ENCODE results near the gene TGFBR2.
"Not testable (repeated sequence)": the region's sequence is repeated elsewhere in the genome, so short reads cannot be mapped to it uniquely, and the experiment has no call there.

TGFBR2 gene

DNA sequence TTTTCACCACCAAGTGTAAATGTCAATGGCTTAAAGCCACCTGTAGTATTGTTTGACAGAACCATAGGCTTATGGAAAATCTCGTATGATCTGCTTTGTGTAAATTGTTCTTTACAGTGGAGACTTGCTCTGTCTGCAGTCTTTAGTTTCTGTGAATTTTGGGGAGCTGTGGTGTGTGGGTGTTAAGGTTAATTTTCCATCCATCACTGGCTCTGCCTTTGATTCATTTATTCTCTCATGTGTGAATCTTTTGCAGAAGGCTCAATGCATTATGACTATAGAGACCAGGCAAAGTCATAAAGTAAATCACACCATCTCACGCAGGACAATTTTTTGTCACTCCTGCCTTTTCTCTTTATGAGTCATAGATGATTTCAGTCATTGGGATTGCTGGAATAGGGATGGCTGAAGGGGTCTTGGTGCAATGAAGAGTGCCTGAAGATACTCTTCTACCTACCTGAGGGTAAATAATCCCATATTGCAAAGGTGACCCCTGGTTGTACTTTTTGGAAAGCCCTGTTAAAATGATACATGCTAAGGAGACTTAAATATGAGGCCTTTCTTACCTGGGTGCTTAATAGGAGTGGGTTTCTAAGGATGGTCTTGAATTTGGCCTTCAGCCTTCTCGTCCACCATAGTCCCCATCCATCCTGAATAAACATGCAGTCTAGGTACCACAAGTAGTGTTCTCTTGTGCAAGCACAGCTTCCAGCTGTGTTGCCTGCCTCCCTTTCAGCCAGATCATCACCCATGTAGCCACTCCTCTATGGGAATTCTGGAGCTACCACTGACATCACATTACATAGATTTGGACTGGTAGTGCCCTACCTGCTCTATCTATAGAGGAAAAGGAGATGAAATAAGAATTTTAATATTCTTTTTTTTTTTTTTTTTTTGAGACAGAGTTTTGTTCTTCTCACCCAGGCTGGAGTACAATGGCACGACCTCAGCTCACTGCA is 14.3 kb downstream of the TGFBR2 start:
- FAIRE-seq, result no peak

DNA sequence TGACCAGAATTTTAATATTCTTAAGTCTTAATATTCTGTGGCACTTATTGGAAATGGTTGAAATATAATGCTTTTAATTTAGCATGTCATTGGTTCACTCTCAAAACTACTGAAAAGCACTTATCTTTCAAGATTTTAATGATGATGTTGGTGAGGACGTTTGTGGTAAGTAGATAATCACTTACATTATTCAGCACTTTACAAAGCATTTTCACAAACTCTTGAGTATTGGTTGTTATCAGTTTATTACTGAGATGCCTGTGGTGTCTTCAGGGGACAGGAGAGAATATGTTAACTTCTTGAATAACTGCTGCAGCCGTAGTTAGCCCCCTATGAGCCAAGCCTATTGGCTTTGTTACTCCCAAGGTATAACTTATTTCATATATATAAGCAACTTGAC is 15.2 kb downstream of the TGFBR2 start:
- FAIRE-seq, result no peak

DNA sequence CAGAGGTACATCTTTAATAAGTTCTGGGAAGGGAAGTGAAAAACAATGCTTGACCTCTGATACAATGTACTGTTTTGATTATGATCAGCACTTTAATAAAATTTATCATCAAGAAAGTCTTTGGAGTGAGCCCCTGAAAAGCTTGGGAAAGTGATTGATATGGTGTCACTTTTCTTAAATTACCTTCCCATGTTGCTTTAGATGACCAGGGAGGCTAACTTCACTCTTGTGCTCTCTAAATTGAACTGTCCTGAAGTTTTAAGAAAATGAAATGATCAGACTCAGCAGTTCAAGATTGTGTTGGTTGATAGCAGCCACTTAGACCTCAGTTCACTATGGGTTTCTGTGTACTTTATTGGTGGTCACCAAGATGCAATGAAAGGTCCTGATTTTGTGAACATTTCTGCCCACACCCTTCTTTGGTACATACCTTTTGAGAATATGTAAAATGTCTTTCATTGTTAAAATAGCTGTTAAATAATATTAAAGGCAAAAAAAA is 15.7 kb downstream of the TGFBR2 start:
- no peak for FAIRE-seq

DNA sequence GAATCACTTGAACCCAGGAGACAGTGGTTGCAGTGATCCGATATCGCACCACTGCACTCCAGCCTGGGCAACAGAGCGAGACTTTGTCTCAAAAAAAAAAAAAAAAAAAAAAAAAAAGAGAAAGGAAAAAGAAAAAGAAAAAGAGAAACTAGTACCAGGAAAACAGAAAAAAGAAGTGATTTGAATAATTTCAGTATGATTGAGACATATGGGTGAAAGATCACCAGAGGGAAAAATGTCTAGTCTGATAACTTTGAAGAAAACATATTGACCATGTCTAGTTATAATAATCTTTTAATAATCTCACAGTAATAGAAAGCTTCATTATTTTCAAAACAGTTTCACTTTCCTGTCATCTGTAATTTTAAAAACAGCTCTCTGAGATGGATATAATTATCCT is 16.4 kb downstream of the TGFBR2 start:
- FAIRE-seq, result no peak

DNA sequence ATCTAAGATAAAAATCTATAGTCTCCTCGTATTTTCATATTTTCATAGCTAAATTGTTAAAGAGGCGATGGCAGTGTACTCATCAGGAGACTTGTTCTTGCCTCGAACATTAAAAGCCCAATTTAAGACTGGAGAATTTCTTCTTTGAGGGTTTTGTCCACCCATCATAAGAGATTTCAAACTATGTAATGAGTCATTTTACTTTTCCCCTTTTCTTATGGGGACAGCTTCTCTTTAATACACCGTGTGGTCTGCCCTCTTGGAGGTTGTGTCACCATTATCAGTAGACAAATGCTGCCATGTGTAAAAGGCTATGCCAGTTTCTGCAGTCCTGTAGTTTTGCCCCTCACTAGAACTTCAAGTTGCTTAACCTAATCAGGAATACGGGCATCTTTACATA is 16.9 kb downstream of the TGFBR2 start:
- no peak for FAIRE-seq

DNA sequence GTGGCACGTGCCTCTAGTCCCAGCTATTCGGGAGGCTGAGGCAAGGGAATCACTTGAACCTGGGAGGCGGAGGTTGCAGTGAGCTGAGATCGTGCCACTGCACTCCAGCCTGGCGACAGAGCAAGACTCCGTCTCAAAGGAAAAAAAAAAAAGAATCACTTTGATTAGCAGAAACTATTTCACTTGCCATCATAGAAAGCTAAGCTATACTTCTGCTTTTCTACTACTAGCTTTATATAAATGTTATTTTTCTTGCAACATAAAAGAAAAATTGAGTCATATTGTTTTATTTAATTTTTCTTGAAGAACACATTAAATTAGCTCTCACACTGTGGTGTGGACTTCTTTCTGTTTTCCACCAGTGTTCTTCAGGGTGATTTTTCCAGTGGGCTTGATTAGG is 18.1 kb downstream of the TGFBR2 start:
- not testable (repeated sequence) for FAIRE-seq

DNA sequence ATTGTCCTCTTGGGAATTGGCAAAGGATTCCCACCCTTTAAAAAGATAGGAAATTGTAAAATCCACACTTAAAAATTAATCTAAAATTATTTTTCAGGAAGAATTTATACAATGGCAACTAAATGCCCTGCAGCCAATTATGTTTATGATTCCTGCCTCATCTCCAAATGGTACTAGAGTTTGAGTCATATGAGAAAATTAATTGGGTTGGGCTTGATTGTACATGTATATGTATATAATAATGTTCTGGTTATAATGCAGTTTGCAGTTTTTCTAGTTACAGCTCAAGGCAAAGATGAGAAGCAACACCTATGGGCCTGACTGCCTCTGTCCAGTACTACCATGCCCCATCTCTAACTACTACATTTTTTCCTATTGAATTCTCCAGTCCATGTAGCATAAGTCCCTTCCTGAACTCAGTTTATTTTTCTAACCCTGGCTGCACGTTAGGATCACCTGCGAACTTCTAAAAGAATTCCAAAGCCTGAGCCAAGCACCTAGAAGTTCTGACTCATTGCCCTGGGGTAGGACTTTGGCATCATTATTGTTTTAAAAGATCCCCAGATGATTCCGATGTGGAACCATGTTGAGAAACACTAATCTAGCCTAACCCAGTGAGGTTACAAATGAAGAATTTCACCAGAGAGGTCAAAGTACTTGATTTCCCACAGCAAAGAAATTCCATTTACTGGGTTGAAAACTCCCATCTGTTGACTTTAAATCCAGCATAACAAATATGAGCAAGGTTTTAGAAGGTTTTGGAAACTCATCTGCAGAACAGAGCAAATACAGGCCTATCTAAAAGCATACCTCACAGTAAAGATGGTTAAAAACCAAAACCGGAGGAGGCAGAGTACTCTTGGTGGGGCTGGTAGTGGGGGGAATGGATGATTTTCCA is 19.4 kb downstream of the TGFBR2 start:
- no peak for FAIRE-seq

DNA sequence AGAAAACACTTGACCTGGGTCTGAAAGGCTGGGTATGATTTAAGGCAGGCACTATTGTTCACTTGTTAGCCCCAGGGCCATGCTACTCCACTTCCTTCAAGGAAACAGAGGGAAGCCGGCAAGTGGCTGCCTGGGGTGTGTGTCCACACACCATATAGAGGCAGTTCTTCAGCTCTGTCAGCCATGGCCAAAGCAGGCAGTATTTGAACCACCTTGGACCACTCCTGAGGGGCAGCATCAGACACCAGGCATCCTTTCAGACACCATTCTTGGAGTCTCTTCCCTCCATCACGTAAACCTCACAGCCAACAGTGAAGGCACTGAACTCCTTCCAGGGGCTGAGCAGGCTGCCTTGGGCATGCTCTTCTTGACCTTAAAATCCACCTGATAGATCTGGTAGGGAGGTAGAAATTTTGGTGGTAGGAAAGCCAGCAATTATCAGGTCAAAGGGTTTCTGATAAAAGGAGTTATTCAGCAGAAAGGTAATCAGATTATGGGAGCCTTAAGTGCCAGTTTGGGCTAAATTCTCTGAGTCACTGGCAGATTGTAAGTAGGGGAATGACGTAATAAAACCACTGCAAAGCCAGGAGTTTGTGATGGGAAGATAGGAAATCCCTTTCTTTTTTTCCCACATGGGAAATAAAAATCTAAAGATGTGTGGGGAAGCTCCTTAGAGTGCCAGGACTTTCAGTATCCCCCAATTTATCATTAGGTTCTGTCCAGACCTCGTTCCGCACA is 20.2 kb downstream of the TGFBR2 start:
- no peak for FAIRE-seq

DNA sequence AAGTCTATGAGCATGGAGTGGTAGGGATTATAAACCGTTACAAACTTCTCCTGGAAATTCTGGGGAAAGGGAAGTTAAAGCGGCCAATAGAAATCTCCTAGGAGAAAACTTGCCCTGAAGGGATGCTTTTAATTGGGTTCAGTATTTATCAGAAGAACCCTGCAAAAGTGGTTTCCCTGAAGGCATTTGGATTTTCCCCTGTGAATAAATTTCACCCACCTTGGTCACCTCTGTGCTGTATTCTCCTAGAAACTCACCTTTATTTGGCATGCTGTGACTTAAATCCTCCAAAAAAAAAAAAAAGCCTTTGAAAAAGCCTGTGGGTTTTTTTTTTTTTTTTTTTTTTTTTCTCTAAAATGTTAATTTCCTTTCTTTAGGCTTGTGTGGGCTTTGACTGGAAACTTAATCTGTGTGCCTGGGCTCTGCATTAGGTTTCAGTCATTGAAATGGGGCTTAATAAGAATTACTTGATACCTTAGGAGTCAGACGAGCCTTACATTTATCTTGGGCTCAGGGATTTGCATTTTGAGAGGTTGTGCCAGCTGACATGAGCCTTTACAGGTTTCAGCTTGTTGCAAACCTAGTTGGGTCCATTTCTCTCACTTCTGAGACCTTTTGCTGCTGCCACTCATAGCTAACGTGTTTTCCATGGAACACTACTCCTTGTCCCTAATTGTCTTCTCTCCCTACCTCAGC is 22.0 kb downstream of the TGFBR2 start:
- FAIRE-seq, result no peak

DNA sequence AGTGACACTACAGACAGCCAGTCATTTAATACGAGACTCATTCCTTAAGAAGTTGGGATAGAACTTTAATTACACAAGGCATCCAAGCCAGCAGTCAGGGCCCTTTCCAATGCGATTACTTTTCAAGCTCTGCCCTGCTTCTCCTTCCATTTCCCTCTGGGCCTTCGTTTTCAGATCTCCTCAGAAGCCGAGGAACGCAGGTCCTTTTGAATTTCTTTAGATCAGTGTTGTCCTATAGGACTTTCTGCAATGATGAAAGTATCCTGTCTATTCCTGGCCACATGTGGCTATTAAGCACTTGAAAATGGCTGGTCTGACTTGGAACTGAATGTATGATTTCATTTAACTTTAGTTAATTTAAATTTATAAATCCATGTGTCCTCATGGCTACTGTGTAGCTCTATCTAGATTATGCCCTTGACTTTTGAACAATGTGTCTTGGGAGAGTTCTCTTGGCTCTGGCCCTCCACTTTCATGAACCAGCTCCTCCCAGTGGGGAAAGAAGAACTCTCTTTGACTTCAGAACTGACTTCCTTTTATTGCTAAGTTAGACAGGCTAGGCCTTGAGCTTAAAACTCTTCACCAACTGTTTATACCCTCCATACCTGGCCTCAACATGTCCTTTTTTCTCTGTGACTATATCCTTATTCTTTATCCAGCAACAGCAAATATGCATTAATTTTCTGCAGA is 22.6 kb downstream of the TGFBR2 start:
- FAIRE-seq, result no peak

DNA sequence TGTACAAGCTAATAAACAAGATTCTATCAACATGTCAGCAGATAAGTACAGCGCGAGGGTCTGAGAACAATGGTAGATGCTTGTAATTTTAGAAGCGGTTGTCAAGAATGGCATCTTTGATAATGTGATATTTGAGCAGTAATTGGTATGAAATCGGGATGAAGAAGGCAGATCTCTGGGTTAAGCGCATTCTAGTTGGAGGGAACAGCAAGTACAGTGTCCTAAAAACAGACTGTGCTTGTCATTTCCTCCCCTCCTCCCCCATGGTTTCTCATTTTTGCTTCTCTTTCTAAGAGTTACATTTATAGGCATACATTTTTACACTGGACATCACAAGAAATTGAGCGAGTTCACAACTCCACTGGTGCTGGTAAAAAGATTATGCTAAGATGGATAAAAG is 23.3 kb downstream of the TGFBR2 start:
- FAIRE-seq, result no peak

DNA sequence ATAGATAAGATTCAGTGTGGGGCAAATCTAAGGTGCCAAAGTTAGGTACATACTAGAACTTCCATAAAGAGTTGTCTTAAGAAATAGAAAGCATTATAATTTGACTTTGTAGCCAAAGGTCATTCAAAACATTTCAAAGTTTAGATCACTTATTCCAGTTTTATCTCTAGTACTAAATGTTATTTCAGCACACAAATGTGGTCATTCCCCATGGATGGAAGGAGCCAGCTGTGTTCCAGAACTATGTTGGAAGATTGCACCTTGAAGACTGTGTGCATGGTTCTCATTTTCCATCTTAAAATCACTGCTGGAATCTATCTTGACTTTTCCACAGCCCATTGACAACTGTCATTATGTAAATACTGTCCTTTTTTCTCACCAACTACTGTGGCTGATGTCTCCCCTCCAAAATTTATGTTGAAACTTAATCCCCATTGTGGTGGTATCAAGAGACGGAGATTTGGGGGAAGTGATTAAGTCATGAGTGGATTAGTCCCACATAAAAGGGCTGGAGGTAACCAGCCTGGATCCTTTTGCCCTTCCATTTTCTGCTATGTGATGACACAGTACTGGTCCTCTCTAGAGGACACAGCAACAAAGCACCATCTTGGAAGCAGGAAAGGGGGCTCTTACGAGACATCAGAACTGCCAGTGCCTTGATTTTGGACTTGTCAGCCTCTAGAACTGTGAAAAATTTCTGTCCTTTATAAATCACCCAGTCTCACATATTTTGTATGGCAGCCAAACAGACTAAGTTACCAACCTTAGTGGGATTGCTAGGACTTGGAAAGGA is 24.0 kb downstream of the TGFBR2 start:
- FAIRE-seq, result no peak

DNA sequence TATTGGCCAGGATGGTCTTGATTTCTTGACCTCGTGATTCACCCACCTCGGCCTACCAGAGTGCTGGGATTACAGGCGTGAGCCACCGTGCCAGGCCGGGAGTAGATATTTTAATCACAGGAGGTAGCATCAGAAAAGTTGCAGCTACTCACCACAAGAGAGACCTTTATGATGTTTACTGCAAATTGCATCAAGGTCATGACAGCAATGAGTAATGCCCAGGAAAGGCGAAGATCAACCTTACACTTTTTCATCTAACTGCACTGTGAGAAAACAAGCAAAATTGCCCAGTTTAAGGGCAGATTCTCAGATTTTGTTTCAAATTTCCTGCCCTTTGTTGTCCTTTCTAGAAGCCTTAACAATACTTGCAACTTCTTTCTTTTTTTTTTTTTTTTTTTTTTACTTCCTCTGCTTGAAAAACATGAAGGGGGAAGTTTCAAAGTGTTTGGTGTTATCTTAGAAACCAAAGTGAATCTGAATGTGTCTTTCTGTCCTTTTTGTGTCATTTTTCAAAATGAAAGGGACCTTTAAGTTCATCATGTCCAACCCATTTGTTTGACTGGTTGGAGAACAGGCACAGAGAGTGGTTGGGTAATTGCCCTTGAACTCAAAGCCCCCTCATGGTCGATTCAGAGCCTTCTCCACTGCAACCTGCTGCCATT is 25.0 kb downstream of the TGFBR2 start:
- FAIRE-seq, result no peak

DNA sequence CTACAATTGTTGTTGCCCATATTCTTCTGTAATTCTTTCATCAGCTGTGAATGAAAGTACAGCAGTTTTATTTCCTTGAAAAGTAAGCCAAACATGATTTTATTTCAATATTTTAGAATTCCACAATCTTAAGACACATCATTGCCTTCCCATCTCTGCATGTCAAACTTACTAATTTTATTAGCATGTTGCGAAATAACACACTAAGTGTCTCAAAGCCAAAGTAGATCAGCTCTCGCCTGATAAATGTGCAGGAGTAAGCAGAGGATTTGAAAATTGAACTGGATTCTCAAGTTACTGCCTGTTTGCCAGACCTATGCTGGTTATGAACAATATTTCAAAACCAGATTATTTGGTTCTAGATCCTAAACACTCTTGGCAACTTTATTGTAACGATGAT is 25.7 kb downstream of the TGFBR2 start:
- no peak for FAIRE-seq

DNA sequence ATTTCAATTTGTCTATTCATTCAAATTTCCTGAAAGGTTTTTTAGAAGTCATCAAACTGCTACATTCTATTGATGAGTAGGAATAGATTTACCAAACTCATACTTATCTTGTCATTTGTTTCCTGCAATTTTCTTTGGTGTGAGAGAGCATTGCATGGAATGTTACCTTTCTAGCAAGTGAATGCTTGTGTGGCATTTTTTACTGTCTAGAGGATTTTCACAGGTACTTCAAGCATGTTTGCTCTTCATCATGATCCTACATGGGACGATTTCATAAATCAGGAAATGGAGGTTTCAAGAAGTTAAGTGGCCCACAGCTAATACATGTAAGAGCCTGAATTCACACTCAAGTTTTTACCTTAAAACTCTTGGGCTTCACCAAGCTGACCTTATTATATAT is 26.1 kb downstream of the TGFBR2 start:
- FAIRE-seq, result no peak

DNA sequence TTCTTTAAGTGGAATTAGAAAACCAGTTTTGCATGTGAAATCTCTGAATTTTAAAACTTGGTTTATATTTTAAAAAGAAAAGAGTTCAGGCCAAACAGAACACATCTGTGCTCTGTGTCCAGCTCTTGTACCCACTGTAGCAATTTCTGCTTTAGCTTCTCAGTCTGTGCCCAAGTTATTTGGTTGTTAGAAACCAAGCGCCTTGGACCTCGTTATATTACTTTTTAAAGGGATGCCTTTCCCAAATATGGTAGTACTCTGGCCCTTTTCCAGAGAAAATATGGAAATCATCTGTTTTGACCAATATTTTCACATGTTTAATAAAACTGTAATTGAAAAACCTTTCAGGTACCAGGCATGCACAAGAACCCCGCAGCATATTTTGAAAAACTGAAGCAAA is 27.3 kb downstream of the TGFBR2 start:
- FAIRE-seq, result no peak

DNA sequence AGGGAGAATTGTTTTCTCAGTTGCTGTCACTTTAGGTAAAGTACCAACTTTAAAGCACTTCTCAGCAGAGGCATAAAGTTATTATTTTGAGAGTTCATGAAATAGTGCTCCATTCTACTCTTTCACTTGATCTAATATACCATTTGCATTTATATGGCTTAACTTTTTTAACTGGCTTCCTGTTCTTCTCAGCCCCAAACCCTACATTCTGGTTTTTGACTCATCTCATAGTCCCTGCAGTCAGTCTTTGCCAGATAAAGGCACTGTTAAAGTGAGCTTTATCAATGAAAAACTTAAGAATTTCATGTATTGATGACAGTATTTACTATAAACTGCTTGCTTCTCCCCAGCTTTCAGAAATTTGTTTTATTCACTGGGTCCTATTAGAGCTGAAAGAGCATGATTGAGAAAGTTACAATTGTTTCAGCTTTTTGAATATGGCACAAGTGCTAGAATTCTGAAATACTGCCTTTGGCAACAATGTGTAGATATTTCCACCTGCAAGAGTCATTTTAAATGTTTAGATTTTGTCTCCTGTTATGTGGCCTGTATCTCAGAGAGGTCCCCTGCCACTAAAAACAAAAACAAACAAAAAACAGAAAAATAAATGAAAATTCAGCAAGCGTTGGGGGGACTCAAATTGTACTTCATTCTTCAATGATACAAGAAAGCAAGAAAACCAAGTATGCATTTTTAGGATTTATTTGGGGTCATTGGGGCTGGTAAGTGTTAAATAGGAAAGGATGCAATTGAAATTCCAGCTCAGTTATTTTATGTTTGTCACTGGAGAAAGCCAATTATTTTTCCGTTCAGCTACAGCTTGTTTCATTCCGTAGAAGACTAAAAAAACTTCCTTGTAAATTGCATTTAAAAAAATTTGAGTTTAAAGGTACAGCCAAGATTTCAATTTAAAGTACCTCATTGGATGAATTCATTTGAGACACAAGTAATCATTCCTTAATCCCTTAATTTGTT is 28.6 kb downstream of the TGFBR2 start:
- peak; percentile 41 for FAIRE-seq

DNA sequence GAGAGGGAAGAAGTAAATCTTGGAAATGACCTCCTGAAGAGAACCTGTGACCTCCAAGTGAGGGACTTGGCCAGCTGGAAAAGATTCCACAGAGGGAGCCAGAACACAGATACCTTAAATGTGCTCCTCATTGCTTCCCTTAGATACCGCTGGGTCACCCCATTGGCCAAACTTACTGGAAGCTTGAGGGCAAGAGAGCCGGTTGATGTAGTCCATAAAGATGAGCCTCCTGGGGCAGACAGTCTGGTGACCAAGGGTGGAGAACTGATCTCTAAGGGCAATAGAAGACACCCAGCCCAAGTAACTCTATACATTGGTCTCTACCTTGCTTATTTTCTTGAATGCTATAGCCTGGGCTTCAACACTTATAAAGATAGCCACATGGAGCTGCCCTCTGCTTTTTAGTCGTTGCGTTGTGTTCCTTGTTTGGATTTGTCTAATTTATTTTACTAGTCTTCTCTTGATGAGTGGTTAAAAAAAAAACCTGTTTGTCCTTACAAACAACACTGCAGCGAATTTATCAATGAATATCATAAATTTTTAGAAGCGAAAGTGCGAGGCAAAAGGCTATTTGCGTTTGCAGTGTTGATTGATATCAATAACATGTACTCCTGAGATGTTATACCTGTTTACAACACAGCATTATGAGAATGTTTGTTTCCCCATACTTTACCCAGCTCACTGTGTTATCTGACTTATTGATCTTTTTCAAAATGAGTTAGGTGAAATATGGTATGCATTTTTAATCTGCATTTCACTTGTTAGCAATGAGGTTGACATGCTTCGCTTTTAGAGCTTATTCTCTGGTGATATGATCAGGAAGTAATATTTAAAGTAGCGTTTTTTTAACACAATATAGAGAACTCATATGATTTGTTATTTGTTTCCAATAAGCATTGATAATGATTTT is 31.2 kb downstream of the TGFBR2 start:
- no peak for FAIRE-seq
